Suprapubic skin (tissue), 4 donors: ENCODE data around the gene SLC1A3. TPM values are rescaled to one million over a fixed set of nuclear protein-coding genes. Genes with fewer than 3 reads are reported as not detected.

ENCODE experiments used
- DNase-seq, 2 donors: peaks; one replicate each; pipeline ENCODE4 v3.0.0-alpha.2; 2019; ENCODE audit warnings: low spot score in 2 of 2
- H3K27ac ChIP-seq: fragments of 200-600 bp; sonication (generic); one replicate; pipeline ENCODE4 v1.5.1; 2019
- H3K27me3 ChIP-seq: fragments of 200-600 bp; sonication (generic); one replicate; pipeline ENCODE4 v1.5.1; 2019
- H3K36me3 ChIP-seq: fragments of 200-600 bp; sonication (generic); one replicate; pipeline ENCODE4 v1.5.1; 2019
- H3K4me1 ChIP-seq: fragments of 200-600 bp; sonication (generic); one replicate; pipeline ENCODE4 v1.5.1; 2019
- H3K4me3 ChIP-seq: fragments of 200-600 bp; sonication (generic); one replicate; pipeline ENCODE4 v1.5.1; 2019; ENCODE audit warnings: mild to moderate bottlenecking
- H3K9me3 ChIP-seq: fragments of 200-600 bp; sonication (generic); one replicate; pipeline ENCODE4 v1.5.1; 2019
- EP300 ChIP-seq: sonication (generic); formaldehyde crosslinking; IDR thresholded peaks from one replicate; pipeline ENCODE4 v1.6.1; 2017; ENCODE audit warnings: antibody characterized with exemption
- POLR2A ChIP-seq, 2 donors: fragments of 450-650 bp; IDR thresholded peaks; one replicate each; pipeline ENCODE4 v1.6.1; 2017; ENCODE audit warnings: antibody characterized with exemption in 2 of 2, mild to moderate bottlenecking in 2 of 2, moderate library complexity in 2 of 2
- POLR2AphosphoS5 ChIP-seq, 3 donors: sonication (generic); formaldehyde crosslinking; IDR thresholded peaks; one replicate each; pipeline ENCODE4 v1.6.1; 2017; ENCODE audit warnings: antibody characterized with exemption in 3 of 3
- WGBS: methylation state at CpG from one replicate; pipeline ENCODE4 v1.1.5; 2018; 5-methylcytosine and 5-hydroxymethylcytosine counted together
- total RNA-seq, 4 donors: library from RNA; depleted of rRNA; stranded (reverse); fragments of >200 nt; gene quantifications; one replicate each; pipeline ENCODE4 v1.1.0, GENCODE V29; 2016
- TF ChIP-seq, protein P1 (sequence below), 2 donors: fragments of 200-600 bp in 1 of 2; fragments of 450-650 bp in 1 of 2; sonication (generic) in 1 of 2; IDR thresholded peaks; one replicate each; pipeline ENCODE4 v1.5.1; 2016 to 2019; ENCODE audit warnings: antibody characterized with exemption in 2 of 2, mild to moderate bottlenecking in 1 of 2, moderate library complexity in 1 of 2

Gene SLC1A3
- total RNA-seq, 4 donors from 2014 or later = 19.8 to 34.2 (median 25.3) TPM

- 66% methylated on average over 4 of the region's 4 CpGs for WGBS
- no peaks in the 10 kb centered on the region for H3K4me1 ChIP-seq
- no peaks in the 10 kb centered on the region for H3K27me3 ChIP-seq
- H3K4me3 ChIP-seq = no peak overlapping the region
- no peaks in the 10 kb centered on the region for H3K36me3 ChIP-seq
- no peak for DNase-seq
- no peak for TF ChIP-seq POLR2A (IDR thresholded peaks at IDR 0.05)
- H3K27ac ChIP-seq = no peak overlapping the region
- H3K9me3 ChIP-seq = no peaks in the 10 kb centered on the region
Measured at GRCh38 chr5:36593867-36594266, 12.5 kb upstream of the SLC1A3 start.

DNA sequence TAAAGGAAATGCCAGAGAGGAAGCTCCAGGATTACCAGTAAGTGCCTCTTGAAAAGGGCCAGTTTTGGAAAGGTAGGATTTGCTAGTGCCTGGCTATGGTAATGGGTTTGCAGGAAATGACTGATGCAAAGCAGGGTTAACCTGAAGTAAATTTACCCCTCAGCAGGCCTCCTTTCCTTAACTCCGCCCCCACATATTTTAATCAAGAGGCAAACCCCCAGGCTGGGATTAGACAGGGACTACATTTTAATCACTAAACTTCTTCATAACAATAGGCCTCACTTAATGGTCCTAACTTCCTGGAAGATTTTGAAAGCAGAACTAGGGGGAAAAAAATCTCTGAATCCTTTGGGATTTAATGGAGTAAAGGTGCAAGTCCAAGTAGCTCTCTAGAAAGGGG lies 10.2 kb upstream of the SLC1A3 start:
- Histone ChIP-seq H3K27me3 (no peaks in the 10 kb centered on the region), H3K27ac (no peak overlapping the region), H3K9me3 (no peaks in the 10 kb centered on the region), H3K4me1 (no peaks in the 10 kb centered on the region), H3K36me3 (no peaks in the 10 kb centered on the region), H3K4me3 (no peak overlapping the region)
- TF ChIP-seq, protein P1, sequence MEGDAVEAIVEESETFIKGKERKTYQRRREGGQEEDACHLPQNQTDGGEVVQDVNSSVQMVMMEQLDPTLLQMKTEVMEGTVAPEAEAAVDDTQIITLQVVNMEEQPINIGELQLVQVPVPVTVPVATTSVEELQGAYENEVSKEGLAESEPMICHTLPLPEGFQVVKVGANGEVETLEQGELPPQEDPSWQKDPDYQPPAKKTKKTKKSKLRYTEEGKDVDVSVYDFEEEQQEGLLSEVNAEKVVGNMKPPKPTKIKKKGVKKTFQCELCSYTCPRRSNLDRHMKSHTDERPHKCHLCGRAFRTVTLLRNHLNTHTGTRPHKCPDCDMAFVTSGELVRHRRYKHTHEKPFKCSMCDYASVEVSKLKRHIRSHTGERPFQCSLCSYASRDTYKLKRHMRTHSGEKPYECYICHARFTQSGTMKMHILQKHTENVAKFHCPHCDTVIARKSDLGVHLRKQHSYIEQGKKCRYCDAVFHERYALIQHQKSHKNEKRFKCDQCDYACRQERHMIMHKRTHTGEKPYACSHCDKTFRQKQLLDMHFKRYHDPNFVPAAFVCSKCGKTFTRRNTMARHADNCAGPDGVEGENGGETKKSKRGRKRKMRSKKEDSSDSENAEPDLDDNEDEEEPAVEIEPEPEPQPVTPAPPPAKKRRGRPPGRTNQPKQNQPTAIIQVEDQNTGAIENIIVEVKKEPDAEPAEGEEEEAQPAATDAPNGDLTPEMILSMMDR (IDR thresholded peaks at IDR 0.05) = no peak
- no peak for TF ChIP-seq POLR2A (IDR thresholded peaks at IDR 0.05)
- no peak for TF ChIP-seq POLR2AphosphoS5 (IDR thresholded peaks at IDR 0.05)
- no peak for TF ChIP-seq EP300
- no peak for DNase-seq
- WGBS = 79% methylated on average over 1 of the region's 1 CpG

- Histone ChIP-seq H3K4me3 (no peak overlapping the region), H3K27me3 (no peaks in the 10 kb centered on the region), H3K36me3 (no peaks in the 10 kb centered on the region), H3K9me3 (no peaks in the 10 kb centered on the region), H3K27ac (no peak overlapping the region), H3K4me1 (no peaks in the 10 kb centered on the region)
- DNase-seq = no peak
- 87% methylated on average over 6 of the region's 6 CpGs for WGBS
- TF ChIP-seq POLR2AphosphoS5 (IDR thresholded peaks at IDR 0.05) = no peak
Measured at GRCh38 chr5:36596756-36597155, 9.7 kb upstream of the SLC1A3 start.

- TF ChIP-seq EP300 (no peak), POLR2A (IDR thresholded peaks at IDR 0.05) (no peak), POLR2AphosphoS5 (IDR thresholded peaks at IDR 0.05) (no peak)
- TF ChIP-seq, protein P1 (IDR thresholded peaks at IDR 0.05) = no peak
- Histone ChIP-seq H3K9me3 (no peaks in the 10 kb centered on the region), H3K4me1 (no peaks in the 10 kb centered on the region), H3K36me3 (no peaks in the 10 kb centered on the region), H3K27ac (no peak overlapping the region), H3K4me3 (no peak overlapping the region), H3K27me3 (no peaks in the 10 kb centered on the region)
- 63% methylated on average over 3 of the region's 3 CpGs for WGBS
- DNase-seq = no peak
Measured at GRCh38 chr5:36598045-36598444, 8.4 kb upstream of the SLC1A3 start.

DNA sequence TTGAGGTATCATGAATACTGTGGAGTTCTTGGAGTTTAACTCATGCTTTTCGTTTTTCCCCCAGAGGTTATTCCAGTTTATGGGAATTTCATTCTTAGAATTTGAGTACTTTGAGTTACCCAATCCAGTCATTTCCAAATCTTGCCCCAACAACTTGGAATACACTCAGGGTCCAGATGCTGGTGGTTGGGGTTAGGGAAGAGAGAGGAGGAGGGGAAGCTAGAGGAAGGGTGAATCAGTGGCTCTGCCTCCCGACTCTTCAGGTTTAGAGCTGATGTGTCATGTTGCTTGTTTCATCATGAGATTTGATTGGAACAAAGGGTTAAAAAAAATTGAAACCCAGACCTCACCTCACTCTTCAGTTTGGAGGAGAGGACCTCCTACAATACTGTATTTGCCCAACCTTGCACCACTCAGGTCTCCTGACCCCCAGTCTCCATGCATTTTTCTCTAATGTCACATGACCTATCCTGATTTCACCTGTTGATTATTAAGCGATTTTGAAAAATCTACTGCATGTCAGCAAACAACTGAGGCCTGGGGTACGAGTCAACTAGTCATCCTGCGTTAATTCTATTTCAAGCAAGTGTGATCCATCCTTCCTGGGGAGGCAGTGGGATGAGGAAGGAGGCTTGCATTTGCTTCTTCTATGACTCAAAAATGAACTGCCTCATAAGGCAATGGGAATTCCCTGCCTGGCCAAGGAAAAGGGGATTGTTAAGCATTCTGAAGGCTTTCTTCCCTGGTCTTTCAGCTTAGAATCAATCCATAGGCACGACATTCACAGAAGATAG lies 6.2 kb upstream of the SLC1A3 start:
- WGBS = 73% methylated on average over 6 of the region's 6 CpGs
- no peaks in the 10 kb centered on the region for H3K36me3 ChIP-seq
- DNase-seq = no peak
- H3K27me3 ChIP-seq = no peaks in the 10 kb centered on the region
- H3K9me3 ChIP-seq = no peaks in the 10 kb centered on the region
- no peak for TF ChIP-seq POLR2A (IDR thresholded peaks at IDR 0.05)
- H3K4me1 ChIP-seq = no peaks in the 10 kb centered on the region
- no peak overlapping the region for H3K27ac ChIP-seq
- H3K4me3 ChIP-seq = no peak overlapping the region

- H3K4me1 ChIP-seq = peaks cover 5% of the 10 kb centered on the region
- 62% methylated on average over 6 of the region's 6 CpGs for WGBS
- H3K4me3 ChIP-seq = no peak overlapping the region
- no peak for DNase-seq
- H3K27me3 ChIP-seq = no peaks in the 10 kb centered on the region
- no peak overlapping the region for H3K27ac ChIP-seq
- no peaks in the 10 kb centered on the region for H3K9me3 ChIP-seq
- no peaks in the 10 kb centered on the region for H3K36me3 ChIP-seq
- no peak for TF ChIP-seq EP300
- TF ChIP-seq, protein P1 (IDR thresholded peaks at IDR 0.05) = no peak
- TF ChIP-seq POLR2A (IDR thresholded peaks at IDR 0.05) = no peak
- TF ChIP-seq POLR2AphosphoS5 (IDR thresholded peaks at IDR 0.05) = no peak
Measured at GRCh38 chr5:36600917-36601527, 5.4 kb upstream of the SLC1A3 start.
